HepG2 (cell line): ENCODE measurements around the gene WWC1. TPM values are rescaled to one million over a fixed set of nuclear protein-coding genes. Genes with fewer than 3 reads are reported as not detected.

Source experiments
- ATAC-seq: fragments of 200-7000 bp; cut with Tn5 transposase; 3 replicates; pipeline ENCODE4 v1.9.1; 2020; ENCODE audit warnings: mild to moderate bottlenecking, moderate library complexity
- BruUV-seq: library from RNA; stranded (reverse); fragments of 400-500 nt; replicated peaks from 2 replicates; lab custom pipeline; 2021; lab: Mats Ljungman, UMichigan
- CTCF ChIA-PET: fragments of 300-600 bp; formaldehyde crosslinking; extraction: SDS; loops from one replicate; lab custom pipeline; 2021; ENCODE audit warnings: low total read pairs, inconsistent platforms, low intra/inter-chr PET ratio; lab: Yijun Ruan, JAX
- POLR2A ChIA-PET: fragments of 350-600 bp; sonication (Branson Sonifier 250); formaldehyde crosslinking; loops from one replicate; lab custom pipeline; 2020; ENCODE audit warnings: antibody characterized with exemption, inconsistent platforms; lab: Yijun Ruan, JAX
- DNase-seq: peaks from one replicate; pipeline ENCODE4 v3.0.0-alpha.2; 2015; ENCODE audit warnings: low spot score
- FAIRE-seq: peaks from 3 replicates; lab custom pipeline; 2011; peaks lifted over from hg19 to GRCh38; lab: Jason Lieb, UNC
- H2AFZ ChIP-seq: one replicate; pipeline ENCODE4 v1.6.1; 2011; ENCODE audit warnings: low read length, inconsistent platforms
- H3K27ac ChIP-seq: fragments of 300-600 bp; 3 replicates; pipeline ENCODE4 v1.8.0; 2011; ENCODE audit warnings: mixed run types, mild to moderate bottlenecking, mixed read lengths, low read length, inconsistent platforms; ENCODE audit not compliant: insufficient read depth; ENCODE audit errors: extremely low read length
- H3K27me3 ChIP-seq, 2 experiments: fragments of 200-600 bp in 1 of 2; 2 replicates in 1 of 2; 3 replicates in 1 of 2; pipeline versions ENCODE4 v1.6.0 to v1.8.0; 2011; ENCODE audit warnings: low read length in 2 of 2, mild to moderate bottlenecking in 2 of 2, moderate library complexity in 2 of 2, inconsistent platforms in 1 of 2; ENCODE audit not compliant: insufficient read depth in 2 of 2, control insufficient read depth in 1 of 2
- H3K36me3 ChIP-seq, 2 experiments: fragments of 200-600 bp in 1 of 2; replicated peaks in 1 of 2; 2 replicates in 1 of 2; 3 replicates in 1 of 2; pipeline versions ENCODE4 v1.5.1 to v1.8.0; 2011; ENCODE audit warnings: low read length in 2 of 2, inconsistent platforms in 1 of 2; ENCODE audit not compliant: insufficient read depth in 2 of 2, control insufficient read depth in 1 of 2
- H3K4me1 ChIP-seq: 2 replicates; pipeline ENCODE4 v1.5.1; 2012; ENCODE audit warnings: low read length, inconsistent platforms; ENCODE audit not compliant: insufficient read depth
- H3K4me2 ChIP-seq: 2 replicates; pipeline ENCODE4 v1.6.0; 2011; ENCODE audit warnings: low read depth, low read length, inconsistent platforms
- H3K4me3 ChIP-seq, 3 experiments: fragments of 200-600 bp in 1 of 3; sonication (generic), shearing (Covaris generic) in 1 of 3; replicated peaks in 1 of 3; 2 replicates each; pipeline ENCODE4 v1.5.1; 2011 to 2016; ENCODE audit warnings: low read length in 3 of 3, inconsistent platforms in 2 of 3, low read depth in 2 of 3, mild to moderate bottlenecking in 2 of 3, control low read depth in 1 of 3, mixed read lengths in 1 of 3; ENCODE audit not compliant: insufficient read depth in 1 of 3
- H3K79me2 ChIP-seq: one replicate; pipeline ENCODE4 v1.6.1; 2011; ENCODE audit warnings: low read length, inconsistent platforms; ENCODE audit not compliant: insufficient read depth
- H3K9ac ChIP-seq: 2 replicates; pipeline ENCODE4 v1.6.0; 2011; ENCODE audit warnings: mild to moderate bottlenecking, low read depth, low read length, inconsistent platforms; ENCODE audit not compliant: insufficient read depth
- H3K9me3 ChIP-seq: 2 replicates; pipeline ENCODE4 v1.5.1; 2012; ENCODE audit warnings: mild to moderate bottlenecking, low read length
- H4K20me1 ChIP-seq: 2 replicates; pipeline ENCODE4 v1.6.0; 2011; ENCODE audit warnings: inconsistent platforms, mild to moderate bottlenecking, low read length, moderate library complexity; ENCODE audit not compliant: insufficient read depth
- BORCS8-MEF2B ChIP-seq: sonication (generic); formaldehyde crosslinking; IDR thresholded peaks from 2 replicates; pipeline ENCODE4 v1.8.0; 2022; ENCODE audit warnings: mild to moderate bottlenecking, missing genetic modification reagents
- CTCF ChIP-seq: sonication (generic); formaldehyde crosslinking; IDR thresholded peaks from 2 replicates; pipeline ENCODE4 v1.5.0; 2020; ENCODE audit warnings: mild to moderate bottlenecking, missing genetic modification reagents, moderate library complexity
- SMC3 ChIP-seq: IDR thresholded peaks from 2 replicates; pipeline ENCODE4 v1.6.1; 2011; ENCODE audit warnings: low read length, improper control_type of control experiment
- TEAD3 ChIP-seq: optimal IDR thresholded peaks from 2 replicates; pipeline ENCODE3; 2016; ENCODE audit warnings: borderline replicate concordance
- ZNF687 ChIP-seq: sonication (generic); formaldehyde crosslinking; IDR thresholded peaks from 2 replicates; pipeline ENCODE4 v1.5.1; 2020; ENCODE audit warnings: mild to moderate bottlenecking, missing genetic modification reagents, moderate library complexity
- WGBS: methylation state at CpG from one replicate; pipeline ENCODE4 v1.1.6; 2017; ENCODE audit warnings: low lambda C conversion rate; 5-methylcytosine and 5-hydroxymethylcytosine counted together
- in situ Hi-C: cut with HindIII; loops from 2 replicates; pipeline ENCODE4 v1.10.0; 2017; ENCODE audit warnings: low pct_unique_long_range_greater_than_20kb; ENCODE audit not compliant: extremely low pct_ligation_motif_present
- intact Hi-C: fragments of 100-400 bp; cut with micrococcal nuclease; formaldehyde crosslinking; loops from one replicate; pipeline ENCODE4 v1.10.0; 2022; ENCODE audit not compliant: unreplicated experiment
- polyA plus RNA-seq, 8 experiments: library from polyadenylated mRNA; depleted of rRNA in 3 of 8; stranded (reverse) in 7 of 8; unstranded in 1 of 8; fragments of >200 nt; fragmentation: Illumina TruSeq in 4 of 8; extraction: Trizol in 4 of 8; gene quantifications; 2 replicates each; pipeline versions ENCODE4 v1.2.1 to v1.2.3, GENCODE V29; 2011 to 2016; ENCODE audit warnings: low read depth in 4 of 8, missing spikeins in 1 of 8, mixed read lengths in 1 of 8; ENCODE audit not compliant: insufficient read depth in 1 of 8
- total RNA-seq, 5 experiments: library from RNA; depleted of rRNA; stranded (reverse); fragments of >200 nt; fragmentation: Illumina TruSeq; extraction: Trizol; gene quantifications; 2 replicates each; pipeline ENCODE4 v1.2.3, GENCODE V29; 2016; ENCODE audit warnings: low read depth in 1 of 5

The WWC1 gene
- total and polyA plus RNA-seq, 2 of the 13 experiments (the other 11 are each of a cell fraction or from before 2014, with no cell fraction given) = 8.3 to 17.9 TPM

GRCh38 chr5:168295574-168296201 is 4.2 kb downstream of the WWC1 start:
- peaks cover 23% of the 10 kb centered on the region for H3K79me2 ChIP-seq
- no peak overlapping the region for H2AFZ ChIP-seq
- peaks cover 0 to 2% of the 10 kb centered on the region in 2 experiments; a peak in 1 of 5 replicates for H3K36me3 ChIP-seq
- BruUV-seq = no TSS peak
- 69% methylated on average over 5 of the region's 12 CpGs for WGBS
- TF ChIP-seq CTCF (CRISPR knock-in tag) (peak; percentile 40), ZNF687 (peak; percentile 25; the same call in 1 of the 2 replicates), SMC3 (peak; percentile 8; the same call in 1 of the 2 replicates), BORCS8-MEF2B (CRISPR knock-in tag) (no peak), TEAD3 (peak; percentile 98)
- in situ Hi-C loops = no loop called here
- ChIA-PET CTCF (interaction anchor here (1.3 kb wide), 1 partner anchor 67 kb away, joined by 3 read pairs; no protein-coding TSS in a partner anchor), POLR2A (interaction anchor here (1.4 to 2.9 kb wide), 2 partner anchors 10 to 21 kb away, joined by 4 to 23 read pairs; no protein-coding TSS in a partner anchor)
- H3K27me3 ChIP-seq = no peaks in the 10 kb centered on the region
- H3K27ac ChIP-seq = no peak overlapping the region
- H3K4me3 ChIP-seq = no peak overlapping the region
- no peak for DNase-seq
- peaks cover 50% of the 10 kb centered on the region for H3K4me1 ChIP-seq
- ATAC-seq = peak; percentile 50
- intact Hi-C loops = no loop called here
- 0 out of 2 replicates have a peak overlapping the region, but pooled peaks have one; percentile 8 for H3K4me2 ChIP-seq
- FAIRE-seq = no peak
- H4K20me1 ChIP-seq = no peaks in the 10 kb centered on the region
- H3K9ac ChIP-seq = no peak overlapping the region
- no peaks in the 10 kb centered on the region for H3K9me3 ChIP-seq
